ENCODE data around the gene PRB3. TPM values are rescaled to one million over a fixed set of nuclear protein-coding genes. Genes with fewer than 3 reads are reported as not detected.

The PRB3 gene
- total and polyA plus RNA-seq, 2 of the 8 experiments (the other 6 are each of a cell fraction or from before 2014, with no cell fraction given), result 0.09 to 0.67 TPM

DNA sequence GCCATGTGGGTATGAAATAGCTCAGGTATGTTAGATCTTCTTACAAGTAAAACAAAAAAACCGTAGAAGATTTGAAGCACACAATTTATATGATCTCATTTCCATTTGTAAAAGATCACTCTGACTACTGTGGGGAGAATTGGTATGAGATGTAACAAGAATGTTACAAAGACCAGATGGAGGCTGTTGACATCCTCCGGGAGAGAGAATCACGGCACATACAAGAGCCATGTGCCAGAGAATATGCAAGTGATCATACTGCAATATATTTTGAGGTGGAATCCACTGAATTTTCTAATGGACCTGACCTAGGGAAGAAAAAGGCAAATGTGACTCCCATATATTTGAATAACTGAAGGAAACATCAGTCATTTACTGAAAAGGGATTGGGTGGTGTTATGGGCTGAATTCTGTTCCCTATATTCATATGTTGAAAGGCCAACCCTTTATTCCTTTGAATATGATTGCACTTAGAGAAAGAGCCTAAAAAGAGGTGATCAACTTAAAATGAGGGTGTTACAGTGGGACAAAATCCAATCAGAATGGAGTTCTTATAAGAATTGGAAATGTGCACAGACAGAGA is 29.1 kb downstream of the PRB3 start:
- no peaks in the 10 kb centered on the region for H3K4me1 ChIP-seq (replicated peaks in 1 of 4; ENCODE audit: control insufficient read depth in 3 of 4, insufficient read depth in 4 of 4, low read length in 3 of 4)
- H3K9me3 ChIP-seq (ENCODE audit: insufficient read depth in 2 of 2, low read depth in 1 of 2, low read length in 1 of 2), result no peaks in the 10 kb centered on the region
- H3K4me3 ChIP-seq (ENCODE audit: extremely low read depth in 1 of 4, insufficient read depth in 2 of 4, low read depth in 3 of 4, low read length in 4 of 4), result no peak overlapping the region
- H2BK5ac ChIP-seq (ENCODE audit: low read depth, low read length), result no peak overlapping the region
- no peaks in the 10 kb centered on the region for H3K79me1 ChIP-seq (ENCODE audit: low read depth, low read length)
- H2AK5ac ChIP-seq (ENCODE audit: low read depth, low read length), result no peak overlapping the region
- no peak for FAIRE-seq
- no peak overlapping the region for H2BK15ac ChIP-seq (ENCODE audit: low read length)
- ChIA-PET POLR2A (ENCODE audit: partially characterized antibody) (no interaction called here), CTCF (ENCODE audit: partially characterized antibody) (interaction anchor here (1.0 to 2.5 kb wide), 3 partner anchors 12 to 246 kb away, joined by 3 to 12 read pairs (median 11); no protein-coding TSS in a partner anchor)
- no peak overlapping the region for H2BK20ac ChIP-seq (ENCODE audit: low read length)
- no peaks in the 10 kb centered on the region for H4K20me1 ChIP-seq (replicated peaks in 1 of 2; ENCODE audit: control insufficient read depth in 1 of 2, insufficient read depth in 2 of 2, low read length in 2 of 2)
- no peak overlapping the region for H3K56ac ChIP-seq (replicated peaks; ENCODE audit: insufficient read length, low read depth, low read length)
- no peak overlapping the region for H4K91ac ChIP-seq (replicated peaks; ENCODE audit: insufficient read length, low read length)
- H3K23me2 ChIP-seq (ENCODE audit: low read depth, low read length), result no peaks in the 10 kb centered on the region
- H3K4ac ChIP-seq (replicated peaks; ENCODE audit: insufficient read length, low read depth, low read length), result no peak overlapping the region
- no peak overlapping the region for H3K23ac ChIP-seq (ENCODE audit: insufficient read length)
- no peaks in the 10 kb centered on the region for H3K79me2 ChIP-seq (ENCODE audit: control insufficient read depth in 1 of 2, insufficient read depth in 2 of 2, low read length in 2 of 2)
- H3K9ac ChIP-seq (replicated peaks in 1 of 4; ENCODE audit: extremely low read depth in 1 of 4, low read depth in 3 of 4, low read length in 3 of 4), result no peak overlapping the region
- H3K27ac ChIP-seq (ENCODE audit: low read depth, low read length), result no peak overlapping the region
- TF ChIP-seq SP1 (IDR thresholded peaks at IDR 0.05; ENCODE audit: low read depth, low read length), result no peak
- no peak for TF ChIP-seq CEBPB (IDR thresholded peaks at IDR 0.05; ENCODE audit: low read depth, low read length)
- no peak for TF ChIP-seq POLR2A (IDR thresholded peaks at IDR 0.05; ENCODE audit: control extremely low read depth in 1 of 2, low read depth in 2 of 2, low read length in 2 of 2)
- TF ChIP-seq EGR1 (IDR thresholded peaks at IDR 0.05; ENCODE audit: borderline replicate concordance, low read depth, low read length), result no peak
- TF ChIP-seq TBP (IDR thresholded peaks at IDR 0.05; ENCODE audit: low read depth, low read length), result no peak
- TF ChIP-seq GABPA (IDR thresholded peaks at IDR 0.05; ENCODE audit: borderline replicate concordance, insufficient read depth, low read length), result no peak
- no peak for TF ChIP-seq TAF7 (optimal IDR thresholded peaks at IDR 0.05; ENCODE audit: borderline replicate concordance, low read depth, low read length)
- no peak for TF ChIP-seq NANOG (IDR thresholded peaks at IDR 0.05; ENCODE audit: insufficient read depth, low read depth, low read length, poor library complexity, severe bottlenecking)
- no peak for TF ChIP-seq CHD2 (IDR thresholded peaks at IDR 0.05; ENCODE audit: low read length)
- TF ChIP-seq BCL11A (IDR thresholded peaks at IDR 0.05; ENCODE audit: low read depth in 2 of 2, low read length in 2 of 2), result no peak
- TF ChIP-seq MAFK (IDR thresholded peaks at IDR 0.05; ENCODE audit: low read depth, low read length), result no peak
- TF ChIP-seq CHD1 (IDR thresholded peaks at IDR 0.05; ENCODE audit: low read depth, low read length), result no peak
- H3K36me3 ChIP-seq (ENCODE audit: control insufficient read depth in 2 of 4, insufficient read depth in 4 of 4, low read length in 3 of 4), result no peaks in the 10 kb centered on the region
- H2AFZ ChIP-seq (ENCODE audit: low read length), result no peak overlapping the region
- no peaks in the 10 kb centered on the region for H3K27me3 ChIP-seq (replicated peaks in 1 of 4; ENCODE audit: control insufficient read depth in 3 of 4, extremely low read depth in 1 of 4, insufficient read depth in 3 of 4, low read length in 3 of 4)
- no peak overlapping the region for H4K5ac ChIP-seq (ENCODE audit: insufficient read length, low read depth, low read length)
- no peak overlapping the region for H2BK12ac ChIP-seq (ENCODE audit: low read depth, low read length)
- no peak overlapping the region for H3K14ac ChIP-seq (ENCODE audit: insufficient read length)
- H3K18ac ChIP-seq (ENCODE audit: extremely low read depth, low read length), result no peak overlapping the region
- WGBS, 2 experiments (ENCODE audit: extremely low coverage in 1 of 2, insufficient coverage in 1 of 2, insufficient read length in 1 of 2, insufficient replicate concordance in 2 of 2, low coverage in 1 of 2, low lambda C conversion rate in 2 of 2, missing lambda C conversion rate in 1 of 2), result 81% methylated on average over 3 of the region's 3 CpGs; no CpG with 5 or more reads in 1 of the 2 experiments
- H2BK120ac ChIP-seq (replicated peaks; ENCODE audit: low read depth, low read length), result no peak overlapping the region
- H3K4me2 ChIP-seq (ENCODE audit: insufficient read depth in 1 of 2, low read depth in 2 of 2, low read length in 2 of 2), result no peak overlapping the region
- H4K8ac ChIP-seq (ENCODE audit: extremely low read depth, insufficient read depth, low read length), result no peak overlapping the region
- no peak for DNase-seq (ENCODE audit: low read depth in 1 of 2, low spot score in 2 of 2)
